IPS-18c (cell line): ENCODE measurements around the gene LCN2.
"Not testable (repeated sequence)": the region's sequence is repeated elsewhere in the genome, so short reads cannot be mapped to it uniquely, and the experiment has no call there.

Source experiments
- H3K4me3 ChIP-seq: 2 replicates; pipeline ENCODE4 v1.7.0; 2013; ENCODE audit warnings: low read depth, mild to moderate bottlenecking, low read length, moderate library complexity; ENCODE audit not compliant: insufficient read depth
- H3K9me3 ChIP-seq: one replicate; pipeline ENCODE4 v1.6.1; 2013; ENCODE audit warnings: mild to moderate bottlenecking, low read length, moderate library complexity; ENCODE audit not compliant: control insufficient read depth, insufficient read depth

The LCN2 gene

DNA sequence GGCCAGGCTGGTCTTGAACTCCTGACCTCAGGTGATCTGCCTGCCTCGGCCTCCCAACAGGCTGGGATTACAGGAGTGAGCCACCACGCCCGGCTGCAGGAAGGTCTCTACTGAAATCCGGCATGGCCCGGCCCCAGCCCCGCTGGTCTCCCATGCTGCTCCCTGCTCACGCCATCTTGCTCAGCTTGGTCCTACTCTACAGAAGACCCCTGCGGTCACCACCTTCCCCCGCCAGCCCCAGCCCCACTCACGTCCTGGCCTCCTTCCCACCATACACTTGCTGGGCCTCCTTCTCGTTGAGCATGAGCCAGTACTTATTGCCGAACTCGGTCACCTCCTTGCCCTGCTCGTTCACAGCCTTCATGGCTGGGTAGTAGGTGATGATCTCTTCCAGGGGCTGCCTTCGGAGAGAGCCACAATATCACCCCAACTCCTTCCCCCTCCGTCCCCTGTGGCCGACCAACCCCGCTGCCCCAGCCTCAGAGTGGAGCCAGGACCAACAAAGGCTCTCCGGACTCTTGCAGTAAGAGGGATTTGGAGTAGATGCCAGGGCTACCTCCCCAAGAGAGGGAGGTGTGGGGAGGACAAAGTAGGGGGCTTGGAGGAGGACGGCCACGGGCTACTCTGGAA lies 25.7 kb upstream of the LCN2 start:
- Histone ChIP-seq H3K4me3 (no peak overlapping the region), H3K9me3 (no peaks in the 10 kb centered on the region)

- H3K9me3 ChIP-seq = no peaks in the 10 kb centered on the region
- H3K4me3 ChIP-seq = no peak overlapping the region
Observed at GRCh38 chr9:128124451-128124850, 24.8 kb upstream of the LCN2 start.

GRCh38 chr9:128124873-128125579 lies 24.2 kb upstream of the LCN2 start:
- H3K4me3 ChIP-seq = no peak overlapping the region
- H3K9me3 ChIP-seq = no peaks in the 10 kb centered on the region

- H3K4me3 ChIP-seq = no peak overlapping the region; the same call in 1 of the 2 replicates
- H3K9me3 ChIP-seq = no peaks in the 10 kb centered on the region
Observed at GRCh38 chr9:128125580-128126354, 23.5 kb upstream of the LCN2 start.

DNA sequence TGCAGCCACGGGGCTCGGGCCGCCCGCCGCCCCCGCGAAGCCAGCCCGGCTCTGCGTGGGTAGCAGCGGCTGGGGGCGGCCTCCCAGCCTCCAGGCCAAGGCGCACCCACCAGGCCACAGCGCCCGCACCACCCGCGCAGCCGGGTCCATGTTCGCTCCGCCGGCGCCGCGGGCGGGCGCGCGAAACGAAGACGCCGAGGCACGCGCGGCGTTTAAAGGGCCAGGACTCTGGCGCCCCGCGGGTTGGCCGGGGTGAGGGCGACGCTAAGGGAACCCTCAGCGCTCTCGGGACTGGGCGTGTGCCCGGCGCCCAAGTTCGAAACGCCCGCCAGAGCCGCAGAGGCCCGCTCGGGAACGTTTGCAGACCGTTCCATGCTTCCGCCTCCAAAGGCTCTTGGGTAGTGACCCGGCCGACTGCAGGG lies 21.7 kb upstream of the LCN2 start, which contains the start of gene PTGES2:
Gene PTGES2, minus strand, starts transcription at position 162 of the 422 bp plus-strand sequence. Its CDS starts 12 bp downstream, at position 150.
- H3K9me3 ChIP-seq = no peaks in the 10 kb centered on the region
- H3K4me3 ChIP-seq = peak within 1 kb of the TSS; percentile 98

DNA sequence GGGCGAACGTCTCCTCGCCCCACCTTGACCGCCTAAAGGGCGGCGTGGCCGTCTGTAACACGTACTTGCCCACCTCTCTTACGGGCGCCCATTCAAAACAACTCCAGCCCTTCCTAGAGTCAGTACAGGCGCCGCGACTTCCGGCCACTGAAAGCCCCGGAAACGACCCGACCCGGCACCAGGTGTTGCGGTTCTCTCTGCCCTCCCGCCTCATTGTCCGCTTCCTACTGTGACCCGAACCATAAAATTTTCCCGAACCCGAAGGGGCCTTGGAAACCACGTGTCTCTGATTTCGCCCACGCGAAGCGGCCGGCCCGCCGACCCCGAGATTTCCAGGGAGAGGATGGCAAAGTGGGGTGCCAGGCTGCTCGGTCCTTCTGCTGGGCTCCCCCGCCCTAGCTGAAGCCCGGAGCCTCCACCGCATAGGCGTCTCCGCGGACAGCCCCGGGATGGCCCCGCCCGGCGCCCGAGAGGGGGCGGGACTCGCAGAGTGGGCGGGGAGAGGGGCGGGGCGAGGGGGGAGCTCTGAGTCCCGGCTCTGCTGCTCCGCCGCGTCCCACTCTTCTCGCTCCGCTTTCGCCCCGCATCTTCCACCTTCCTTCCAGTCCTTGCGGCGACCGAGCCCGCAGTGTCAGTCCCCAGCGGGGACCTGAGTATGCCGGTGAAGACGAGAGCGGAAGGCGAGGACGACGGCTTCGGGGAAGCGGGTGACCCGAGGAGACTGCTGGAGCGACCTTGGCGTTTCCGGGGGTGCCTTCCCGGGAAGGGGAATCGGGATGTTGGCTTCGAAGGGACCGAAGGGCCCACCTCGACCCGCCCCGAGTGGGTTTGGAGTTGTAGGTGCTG lies 21.0 kb upstream of the LCN2 start:
- H3K4me3 ChIP-seq = peak overlapping the region; percentile 98

GRCh38 chr9:128128836-128129590 lies 20.2 kb upstream of the LCN2 start:
- H3K9me3 ChIP-seq = no peaks in the 10 kb centered on the region
- peak overlapping the region; percentile 98 for H3K4me3 ChIP-seq

More for the DNA sequence above, 21.0 kb upstream of the LCN2 start:
- H3K9me3 ChIP-seq = no peaks in the 10 kb centered on the region

- H3K9me3 ChIP-seq, H3K4me3 ChIP-seq: not testable (repeated sequence)
Observed at GRCh38 chr9:128129976-128130590, 19.2 kb upstream of the LCN2 start.

DNA sequence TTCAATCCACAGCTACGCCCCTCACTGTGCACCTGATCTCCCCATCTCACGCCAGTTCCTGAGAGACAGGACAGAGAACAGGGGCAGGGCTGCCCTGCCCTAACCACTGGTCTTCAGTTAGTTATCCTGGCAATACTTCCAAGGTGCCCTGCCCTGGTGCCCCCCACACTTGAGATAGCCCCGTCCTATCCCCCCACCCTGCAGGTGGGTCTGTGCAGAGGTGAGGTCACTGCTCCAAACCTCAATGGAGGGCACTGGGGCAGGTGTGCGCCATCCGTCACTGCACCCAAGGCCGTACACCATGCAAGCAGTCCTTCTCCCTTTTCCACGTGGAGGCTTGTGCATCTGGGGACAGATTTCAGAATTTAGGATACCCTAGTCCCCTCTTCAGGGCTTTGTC lies 18.6 kb upstream of the LCN2 start:
- not testable (repeated sequence) for H3K9me3 ChIP-seq, H3K4me3 ChIP-seq

DNA sequence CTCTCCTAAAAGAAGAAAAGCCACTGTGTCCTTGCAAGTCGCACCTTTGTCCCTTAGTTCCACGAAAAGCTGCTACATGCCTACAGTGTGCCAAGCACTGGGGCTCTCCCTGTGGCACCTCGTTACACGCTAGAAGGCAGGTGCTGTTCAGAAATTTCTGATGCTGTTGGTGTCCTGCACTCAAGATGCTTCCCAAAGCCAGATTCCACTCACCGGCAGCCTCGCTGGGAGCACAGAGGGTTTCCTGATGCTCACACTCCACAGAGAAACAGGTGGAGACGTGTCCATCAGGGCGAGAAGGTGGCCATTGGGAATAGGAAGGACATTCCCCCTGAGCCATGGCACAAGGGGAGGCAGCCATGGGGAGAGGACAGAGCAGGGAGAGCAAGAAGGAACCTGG lies 17.9 kb upstream of the LCN2 start:
- H3K9me3 ChIP-seq, H3K4me3 ChIP-seq: not testable (repeated sequence)

DNA sequence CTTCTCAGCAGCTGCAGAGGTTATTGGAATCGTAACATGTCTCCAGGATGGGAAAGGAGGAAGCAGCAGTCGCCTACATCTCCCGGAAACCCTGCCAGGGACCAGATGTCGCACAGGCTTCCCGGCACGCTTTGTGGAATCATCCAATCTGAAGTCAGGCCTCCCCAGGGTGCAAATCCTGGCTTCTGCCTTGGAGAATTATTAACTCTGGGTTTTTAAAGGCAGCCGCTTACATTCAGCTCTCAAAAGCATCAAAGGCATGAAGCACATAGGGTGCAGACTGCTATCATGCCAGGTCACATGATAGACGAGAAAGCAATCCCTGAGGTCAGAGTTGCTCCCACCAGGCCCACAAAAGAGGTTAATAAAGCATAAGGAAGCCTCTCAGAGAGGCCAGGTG lies 17.1 kb upstream of the LCN2 start:
- not testable (repeated sequence) for H3K9me3 ChIP-seq, H3K4me3 ChIP-seq

- not testable (repeated sequence) for H3K9me3 ChIP-seq, H3K4me3 ChIP-seq
Observed at GRCh38 chr9:128135561-128135960, 13.7 kb upstream of the LCN2 start.

- no peak overlapping the region for H3K4me3 ChIP-seq
Observed at GRCh38 chr9:128136816-128137793, 12.1 kb upstream of the LCN2 start.

GRCh38 chr9:128138001-128138400 lies 11.3 kb upstream of the LCN2 start:
- H3K4me3 ChIP-seq = no peak overlapping the region
- H3K9me3 ChIP-seq = no peaks in the 10 kb centered on the region

More at GRCh38 chr9:128136816-128137793, 12.1 kb upstream of the LCN2 start:
- no peaks in the 10 kb centered on the region for H3K9me3 ChIP-seq

GRCh38 chr9:128139621-128140020 lies 9.6 kb upstream of the LCN2 start:
- H3K4me3 ChIP-seq = no peak overlapping the region
- no peaks in the 10 kb centered on the region for H3K9me3 ChIP-seq
